Vagina (tissue), 2 donors: ENCODE results near the gene GREB1. TPM values are rescaled to one million over a fixed set of nuclear protein-coding genes. Genes with fewer than 3 reads are reported as not detected.

Experiments used
- DNase-seq, 2 donors: peaks; one replicate each; pipeline ENCODE4 v3.0.0-alpha.2; 2017; ENCODE audit errors: extremely low spot score in 2 of 2
- H3K27ac ChIP-seq: fragments of 200-600 bp; sonication (generic); one replicate; pipeline ENCODE4 v1.5.1; 2019
- H3K27me3 ChIP-seq: fragments of 200-600 bp; sonication (generic); one replicate; pipeline ENCODE4 v1.5.1; 2019
- H3K36me3 ChIP-seq, 2 donors: fragments of 200-600 bp; sonication (generic); one replicate each; pipeline ENCODE4 v1.5.1; 2017 to 2019
- H3K4me1 ChIP-seq: fragments of 200-600 bp; sonication (generic); one replicate; pipeline ENCODE4 v1.5.1; 2019
- H3K4me3 ChIP-seq, 2 donors: fragments of 200-600 bp; sonication (generic); 1 replicate in 1 of 2; 2 replicates in 1 of 2; pipeline ENCODE4 v1.5.1; 2016 to 2019
- H3K9me3 ChIP-seq: fragments of 200-600 bp; sonication (generic); one replicate; pipeline ENCODE4 v1.5.1; 2019
- CTCF ChIP-seq, 3 experiments: fragments of 450-650 bp in 2 of 3; fragments of 200-600 bp in 1 of 3; sonication (generic) in 1 of 3; IDR thresholded peaks; one replicate each; pipeline ENCODE4 v1.5.1; 2017 to 2019; ENCODE audit warnings: antibody characterized with exemption in 3 of 3, mild to moderate bottlenecking in 2 of 3, moderate library complexity in 2 of 3
- POLR2A ChIP-seq, 2 donors: fragments of 450-650 bp; IDR thresholded peaks; one replicate each; pipeline ENCODE4 v1.6.1; 2017; ENCODE audit warnings: antibody characterized with exemption in 2 of 2, mild to moderate bottlenecking in 2 of 2, moderate library complexity in 2 of 2
- POLR2AphosphoS5 ChIP-seq, 2 donors: sonication (generic); formaldehyde crosslinking; IDR thresholded peaks; one replicate each; pipeline ENCODE4 v1.9.0; 2017; ENCODE audit warnings: antibody characterized with exemption in 2 of 2, mild to moderate bottlenecking in 2 of 2, low read depth in 1 of 2; ENCODE audit not compliant: insufficient read depth in 1 of 2
- intact Hi-C: fragments of 100-400 bp; cut with DNase I; formaldehyde crosslinking; loops from one replicate; pipeline ENCODE4 v1.15.1; 2023
- total RNA-seq: library from RNA; depleted of rRNA; stranded (reverse); fragments of >200 nt; gene quantifications from one replicate; pipeline ENCODE4 v1.2.3, GENCODE V29; 2016

The GREB1 gene
- total RNA-seq, 1 donor from 2014 or later = 35.4 TPM

- TF ChIP-seq CTCF (IDR thresholded peaks at IDR 0.05) (no peak), POLR2A (IDR thresholded peaks at IDR 0.05) (no peak), POLR2AphosphoS5 (IDR thresholded peaks at IDR 0.05; ENCODE audit: insufficient read depth in 1 of 2, low read depth in 1 of 2) (no peak)
- Histone ChIP-seq H3K36me3 (no peaks in the 10 kb centered on the region), H3K4me1 (peaks cover 20% of the 10 kb centered on the region), H3K4me3 (no peak overlapping the region), H3K9me3 (no peaks in the 10 kb centered on the region), H3K27me3 (no peaks in the 10 kb centered on the region), H3K27ac (no peak overlapping the region)
- DNase-seq = no peak
- intact Hi-C loops = no loop called here
These were observed 41.1 kb upstream of the GREB1 start for GRCh38 chr2:11492720-11493119.

GRCh38 chr2:11493282-11493681 lies 40.6 kb upstream of the GREB1 start:
- no peak for DNase-seq
- no peak overlapping the region for H3K4me3 ChIP-seq
- no peak overlapping the region for H3K27ac ChIP-seq
- TF ChIP-seq POLR2AphosphoS5 (IDR thresholded peaks at IDR 0.05; ENCODE audit: insufficient read depth in 1 of 2, low read depth in 1 of 2) (no peak), POLR2A (IDR thresholded peaks at IDR 0.05) (no peak), CTCF (IDR thresholded peaks at IDR 0.05) (no peak)
- no peaks in the 10 kb centered on the region for H3K36me3 ChIP-seq
- H3K9me3 ChIP-seq = no peaks in the 10 kb centered on the region
- H3K4me1 ChIP-seq = peaks cover 20% of the 10 kb centered on the region
- intact Hi-C loops = no loop called here
- H3K27me3 ChIP-seq = no peaks in the 10 kb centered on the region

DNA sequence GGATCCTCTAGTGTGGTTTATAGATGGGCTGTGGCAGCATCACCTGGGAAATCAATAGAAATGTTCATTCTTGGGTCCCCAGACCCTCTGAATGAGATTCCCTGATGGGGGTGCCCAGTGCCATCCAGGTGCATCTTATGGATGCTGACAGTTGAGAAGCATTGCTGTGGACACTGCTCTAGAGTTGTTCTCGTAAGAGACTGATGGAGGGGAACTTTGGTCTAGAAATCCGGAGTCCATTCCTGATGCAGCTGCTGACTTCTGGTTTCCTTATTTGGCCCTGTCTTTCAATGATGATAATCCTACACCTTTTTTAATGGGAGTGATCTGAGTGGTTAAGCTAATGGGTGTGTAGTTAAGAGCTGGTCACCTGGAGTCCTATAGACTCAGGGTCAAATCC lies 39.5 kb upstream of the GREB1 start:
- TF ChIP-seq POLR2A (IDR thresholded peaks at IDR 0.05) (no peak), CTCF (IDR thresholded peaks at IDR 0.05) (no peak), POLR2AphosphoS5 (IDR thresholded peaks at IDR 0.05; ENCODE audit: insufficient read depth in 1 of 2, low read depth in 1 of 2) (no peak)
- intact Hi-C loops = no loop called here
- no peak for DNase-seq
- Histone ChIP-seq H3K9me3 (no peaks in the 10 kb centered on the region), H3K4me3 (no peak overlapping the region), H3K27ac (no peak overlapping the region), H3K4me1 (peaks cover 27% of the 10 kb centered on the region), H3K36me3 (no peaks in the 10 kb centered on the region), H3K27me3 (no peaks in the 10 kb centered on the region)

- Histone ChIP-seq H3K36me3 (no peaks in the 10 kb centered on the region), H3K4me1 (peaks cover 39% of the 10 kb centered on the region), H3K27ac (no peak overlapping the region), H3K4me3 (peak overlapping the region in 1 of 2 donors; percentile 19), H3K27me3 (no peaks in the 10 kb centered on the region), H3K9me3 (no peaks in the 10 kb centered on the region)
- no peak for DNase-seq
- intact Hi-C loops = no loop called here
- TF ChIP-seq POLR2AphosphoS5 (IDR thresholded peaks at IDR 0.05; ENCODE audit: insufficient read depth in 1 of 2, low read depth in 1 of 2) (no peak), POLR2A (IDR thresholded peaks at IDR 0.05) (no peak), CTCF (IDR thresholded peaks at IDR 0.05) (no peak)
These were observed 37.8 kb upstream of the GREB1 start for GRCh38 chr2:11495844-11496681.

GRCh38 chr2:11498543-11499034 lies 35.3 kb upstream of the GREB1 start:
- Histone ChIP-seq H3K9me3 (no peaks in the 10 kb centered on the region), H3K4me3 (peak overlapping the region in 1 of 2 donors; percentile 19), H3K4me1 (peaks cover 32% of the 10 kb centered on the region), H3K36me3 (no peaks in the 10 kb centered on the region), H3K27me3 (no peaks in the 10 kb centered on the region), H3K27ac (peak overlapping the region; percentile 77)
- no peak for DNase-seq
- intact Hi-C loops = no loop called here
- TF ChIP-seq POLR2AphosphoS5 (IDR thresholded peaks at IDR 0.05; ENCODE audit: insufficient read depth in 1 of 2, low read depth in 1 of 2) (peak in 1 of 2 donors; percentile 61), POLR2A (IDR thresholded peaks at IDR 0.05) (no peak), CTCF (IDR thresholded peaks at IDR 0.05) (no peak)
